ENCODE measurements around the gene ZBTB20.

Gene ZBTB20

DNA sequence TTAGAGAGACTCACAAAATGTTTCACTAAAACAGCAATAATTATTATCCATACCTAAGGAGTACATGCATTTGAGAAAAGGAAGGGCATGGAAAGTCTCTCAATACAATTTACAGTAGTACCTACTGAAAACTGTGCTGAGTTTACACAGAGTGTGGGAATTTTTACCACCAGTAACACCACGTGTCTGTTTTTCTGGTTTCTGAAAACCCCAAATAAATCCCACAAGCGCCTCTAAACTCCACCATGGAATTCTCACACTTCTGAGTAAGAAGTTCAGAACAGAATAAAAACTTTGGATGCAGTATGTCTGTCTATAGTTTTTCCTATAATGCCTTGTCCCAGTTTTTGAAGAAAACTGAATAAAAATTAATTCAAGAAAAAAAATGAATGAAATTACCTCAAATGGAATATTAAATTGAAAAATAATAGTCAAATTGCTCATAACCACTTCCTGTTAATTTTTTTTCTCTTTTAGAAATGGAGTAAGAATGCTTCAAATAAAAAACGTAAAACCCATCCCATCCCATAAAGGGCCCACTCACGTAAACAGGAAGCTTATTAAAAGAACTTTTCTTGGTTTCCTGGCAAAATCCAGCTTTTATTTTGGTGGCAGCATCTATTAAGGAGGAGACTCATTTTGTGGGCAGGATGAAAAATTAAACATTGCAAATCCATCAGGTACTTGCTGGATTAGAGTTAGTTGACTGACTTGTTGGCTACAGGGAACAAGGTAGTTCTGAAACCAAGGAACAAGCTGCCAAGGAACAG is 475.2 kb downstream of the ZBTB20 start:
- no peak for DNase-seq (ENCODE audit: low read depth)

- DNase-seq (ENCODE audit: low read depth): no peak
Measured at GRCh38 chr3:114669614-114670013, 477.5 kb downstream of the ZBTB20 start.

DNA sequence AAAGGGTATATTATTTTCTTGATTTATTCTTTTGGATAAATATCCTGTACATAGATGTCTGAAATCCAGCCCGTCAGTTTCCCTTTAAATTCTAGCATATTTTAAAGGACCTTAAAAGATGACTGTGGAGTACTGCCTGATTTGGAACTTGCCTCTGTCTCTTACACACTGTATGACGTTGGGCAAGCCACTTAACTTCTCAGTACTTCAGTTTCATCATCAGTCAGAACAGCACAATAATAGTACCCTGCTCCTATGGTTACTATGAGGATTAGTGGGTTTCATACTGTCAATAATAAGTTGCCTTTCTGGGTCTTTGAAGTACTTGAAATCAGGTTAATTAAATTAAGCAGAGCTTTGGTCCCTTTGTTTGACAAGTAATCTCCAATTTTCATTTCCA is 479.0 kb downstream of the ZBTB20 start:
- no peak for DNase-seq (ENCODE audit: low read depth)

DNA sequence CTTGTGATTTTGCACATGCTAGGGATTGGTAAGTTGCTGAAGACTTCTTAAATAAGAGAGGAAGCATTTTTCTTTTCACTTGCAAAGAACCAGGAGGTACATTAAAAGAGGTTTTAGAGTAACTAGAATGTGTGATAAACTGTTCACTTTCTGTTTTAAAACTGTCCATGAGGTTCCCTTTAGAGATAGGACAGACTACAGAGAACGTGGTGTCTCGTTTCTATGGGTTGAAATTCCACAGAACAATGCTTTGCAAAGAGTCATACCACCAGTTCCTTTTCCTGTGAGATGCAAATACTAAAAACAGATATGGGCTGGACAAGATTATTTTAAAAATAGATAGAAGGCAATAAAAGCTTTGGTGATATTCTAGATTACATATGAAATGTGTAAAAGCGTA is 480.5 kb downstream of the ZBTB20 start:
- no peak for DNase-seq (ENCODE audit: low read depth)

GRCh38 chr3:114664006-114664405 is 483.1 kb downstream of the ZBTB20 start:
- DNase-seq (ENCODE audit: low read depth): no peak

- DNase-seq (ENCODE audit: low read depth): no peak
Measured at GRCh38 chr3:114660808-114661207, 486.3 kb downstream of the ZBTB20 start.

DNA sequence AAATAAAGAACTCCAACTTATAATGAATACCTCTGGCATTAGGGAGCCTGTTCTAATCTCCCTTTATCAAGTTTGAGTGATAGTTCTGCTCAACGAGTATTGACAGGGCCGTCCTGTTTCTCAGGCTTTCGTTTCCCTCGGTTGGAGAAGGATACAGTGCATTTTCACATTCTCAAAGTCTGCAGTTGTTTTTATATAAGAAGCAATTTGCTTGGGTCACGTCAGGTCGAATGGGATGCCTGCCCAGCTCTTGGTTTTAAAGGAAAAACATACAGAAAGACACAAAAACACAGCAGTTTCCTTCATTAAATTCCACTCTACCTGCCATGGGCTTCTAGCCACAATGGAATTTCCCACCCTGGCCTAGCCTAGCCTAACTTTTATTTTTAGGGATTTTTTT is 487.0 kb downstream of the ZBTB20 start:
- no peak for DNase-seq (ENCODE audit: low read depth)

DNA sequence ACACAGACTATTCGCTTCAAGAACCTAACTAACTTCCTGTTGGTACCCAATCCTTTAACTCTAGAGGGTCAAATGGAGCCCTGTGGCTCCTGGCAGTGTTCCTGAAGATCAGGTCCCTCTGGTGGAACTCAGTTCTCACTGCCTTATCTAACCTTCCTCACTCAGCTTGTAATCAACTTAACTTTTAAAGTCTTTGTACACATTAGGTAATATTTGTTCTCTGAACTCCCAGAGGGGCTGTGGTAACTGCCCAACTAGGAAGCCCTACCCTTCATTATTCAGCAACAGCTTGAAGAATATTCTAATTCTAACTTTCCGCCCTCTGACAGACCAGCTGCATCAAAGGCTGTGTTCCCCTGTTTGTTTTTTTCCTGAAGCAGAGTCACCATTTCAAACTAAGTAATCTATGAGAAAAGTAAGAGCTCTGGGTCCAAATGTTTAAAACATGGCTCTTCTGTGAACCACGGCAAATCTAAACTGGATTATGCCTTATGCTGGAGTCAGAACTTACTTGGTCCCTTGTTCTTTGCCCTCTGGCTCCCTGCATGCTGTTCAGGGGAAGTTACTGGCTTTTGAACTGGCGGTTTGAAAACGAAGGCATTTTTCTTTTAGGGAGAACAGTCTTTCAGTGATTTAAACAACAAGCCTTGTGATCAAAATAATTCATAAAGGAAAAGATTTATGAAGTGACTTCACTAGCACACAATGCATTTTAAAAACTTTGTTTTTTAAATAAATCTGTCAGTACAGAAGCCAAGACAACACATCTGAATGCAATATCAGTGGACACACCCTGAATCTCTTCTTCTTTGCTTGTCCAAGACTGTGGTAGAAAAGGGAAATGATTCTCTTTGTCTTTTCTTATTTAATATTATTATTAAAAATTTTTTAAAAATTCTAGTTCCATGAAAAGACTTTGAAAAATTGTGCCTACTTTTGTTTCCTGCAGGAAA is 487.7 kb downstream of the ZBTB20 start:
- no peak for DNase-seq (ENCODE audit: low read depth)

DNA sequence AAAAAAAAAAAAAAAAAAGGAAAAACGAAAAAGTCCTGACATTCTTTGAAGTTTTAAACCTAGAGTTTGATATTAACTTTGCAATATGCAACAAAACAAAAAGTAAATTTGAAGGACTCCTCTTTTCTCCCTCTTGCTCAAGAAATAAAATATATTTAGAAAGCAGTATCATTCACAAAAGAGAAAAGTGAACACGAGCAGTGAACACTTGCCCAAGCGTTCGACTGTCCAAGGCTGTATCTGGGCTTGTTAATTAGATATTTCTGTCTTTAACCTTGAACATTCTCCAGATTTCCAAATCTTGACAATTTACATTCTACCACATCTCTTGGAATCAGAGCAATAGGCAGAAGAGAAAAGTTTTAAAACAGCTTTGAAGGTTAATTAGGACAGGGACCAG is 495.5 kb downstream of the ZBTB20 start:
- DNase-seq (ENCODE audit: low read depth): no peak

DNA sequence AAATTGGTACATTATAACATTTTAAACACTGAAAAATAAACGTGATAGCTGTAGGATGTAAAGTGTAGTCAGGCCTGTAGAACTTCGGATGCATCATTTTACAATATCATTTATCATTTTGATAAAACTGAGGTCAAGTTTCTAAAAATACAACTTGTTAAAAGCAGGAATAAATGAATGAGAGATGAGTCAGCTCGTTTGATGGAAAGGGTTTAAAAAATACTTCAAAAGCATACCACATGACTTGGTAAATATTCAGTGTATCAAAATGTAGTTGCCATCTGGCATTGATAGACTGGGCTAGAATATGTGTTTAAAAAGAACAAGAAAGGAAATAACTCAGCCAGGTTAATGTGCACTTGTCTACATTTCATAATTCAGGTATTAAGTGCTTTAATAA is 496.3 kb downstream of the ZBTB20 start:
- no peak for DNase-seq (ENCODE audit: low read depth)

DNA sequence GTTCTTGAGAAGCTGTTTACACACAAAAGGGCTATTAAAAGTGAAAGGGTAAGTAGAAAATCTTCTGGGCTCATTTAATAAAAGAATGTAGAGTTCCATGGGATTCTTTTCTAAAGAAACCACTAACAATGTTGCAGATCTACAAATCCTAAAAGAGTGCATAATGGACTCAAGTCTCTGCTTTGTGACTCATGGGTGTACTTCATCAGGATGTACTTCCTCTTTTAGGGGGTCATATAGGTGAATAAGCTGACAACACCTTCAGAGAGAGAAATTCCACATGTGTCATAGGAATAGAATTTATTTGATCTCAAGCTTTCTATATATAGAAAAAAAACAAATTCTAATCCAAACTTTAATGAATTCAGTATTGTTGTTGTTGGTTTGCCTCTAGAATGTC is 497.8 kb downstream of the ZBTB20 start:
- DNase-seq (ENCODE audit: low read depth): no peak

DNA sequence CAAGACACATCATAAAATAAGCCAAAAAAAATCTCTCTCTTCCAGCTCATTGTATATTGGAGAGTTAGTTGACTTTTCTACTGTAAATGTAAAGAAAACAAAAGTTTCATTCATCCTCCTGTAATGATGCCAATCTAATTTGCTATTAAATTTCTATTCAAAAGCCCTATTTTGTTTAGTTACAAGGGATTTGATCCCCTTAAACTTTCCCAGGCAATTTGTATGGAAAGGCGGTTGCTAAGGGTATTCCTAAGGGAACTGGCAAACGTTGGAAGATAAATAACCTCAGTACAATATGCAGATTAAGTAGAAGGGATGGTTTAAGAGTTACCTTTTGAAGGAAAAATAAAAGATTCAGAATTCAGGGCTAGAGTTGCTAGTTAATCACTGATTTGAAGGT is 500.6 kb downstream of the ZBTB20 start:
- no peak for DNase-seq (ENCODE audit: low read depth)

- DNase-seq (ENCODE audit: low read depth): no peak
Measured at GRCh38 chr3:114645392-114645791, 501.7 kb downstream of the ZBTB20 start.

DNA sequence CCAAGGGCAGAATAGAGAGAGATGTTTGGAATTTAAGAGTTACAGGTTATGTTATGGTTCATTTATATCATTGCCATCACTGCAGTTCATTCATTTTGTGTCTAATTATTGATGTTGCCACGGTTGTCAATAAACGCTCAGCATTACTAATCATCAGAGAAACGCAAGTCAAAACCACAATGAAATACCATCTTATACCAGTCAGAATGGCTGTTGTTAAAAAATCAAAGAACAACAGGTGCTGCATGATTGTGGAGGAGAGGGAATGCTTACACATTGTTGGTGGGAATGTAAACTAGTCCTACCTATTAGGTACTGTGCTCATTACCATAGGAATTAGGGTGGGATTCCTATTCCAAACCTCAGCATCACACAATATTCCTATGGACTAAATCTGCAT is 502.7 kb downstream of the ZBTB20 start:
- no peak for DNase-seq (ENCODE audit: low read depth)

GRCh38 chr3:114642951-114643741 is 503.9 kb downstream of the ZBTB20 start:
- DNase-seq (ENCODE audit: low read depth): no peak

DNA sequence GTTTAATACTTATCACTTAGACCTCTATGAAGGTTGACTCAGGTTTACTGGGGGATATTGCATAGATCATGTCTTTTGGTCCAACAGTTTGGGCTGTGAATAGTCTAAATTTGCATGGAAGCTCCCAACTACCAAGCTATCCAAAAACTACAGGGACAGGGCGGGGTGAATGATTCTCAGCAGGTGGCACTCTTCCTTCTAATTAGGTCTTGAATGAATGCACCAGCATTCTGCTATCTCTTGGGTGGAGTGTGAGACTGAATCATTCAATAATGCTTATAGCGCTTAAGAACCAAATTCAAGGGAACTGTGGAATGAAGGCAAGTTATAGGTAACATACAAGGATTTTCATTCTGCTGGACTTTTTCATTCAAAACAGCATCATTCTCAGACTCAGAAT is 507.0 kb downstream of the ZBTB20 start:
- no peak for DNase-seq (ENCODE audit: low read depth)

DNA sequence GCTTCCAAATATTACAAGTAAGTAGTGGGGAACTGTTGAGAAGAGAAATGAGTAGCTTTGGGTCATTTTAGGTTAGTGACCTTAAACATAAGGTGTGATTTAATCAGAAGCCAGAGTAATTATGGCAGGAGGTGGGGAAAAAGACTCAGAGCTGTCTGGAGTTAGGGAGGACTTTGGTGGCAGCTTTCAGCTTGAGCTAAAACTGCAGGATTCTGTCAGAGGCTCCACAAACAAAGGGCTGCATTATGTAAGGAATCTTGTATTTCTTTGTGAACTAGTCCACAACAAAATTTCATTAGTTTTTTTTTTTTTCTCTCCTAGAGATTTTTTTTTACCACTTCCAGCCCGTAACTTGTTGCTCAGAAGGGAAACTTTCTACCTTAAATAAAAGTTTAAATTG is 507.9 kb downstream of the ZBTB20 start:
- no peak for DNase-seq (ENCODE audit: low read depth)

GRCh38 chr3:114635878-114636277 is 511.2 kb downstream of the ZBTB20 start:
- DNase-seq (ENCODE audit: low read depth): no peak

- no peak for DNase-seq (ENCODE audit: low read depth)
Measured at GRCh38 chr3:114634635-114635034, 512.5 kb downstream of the ZBTB20 start.

DNA sequence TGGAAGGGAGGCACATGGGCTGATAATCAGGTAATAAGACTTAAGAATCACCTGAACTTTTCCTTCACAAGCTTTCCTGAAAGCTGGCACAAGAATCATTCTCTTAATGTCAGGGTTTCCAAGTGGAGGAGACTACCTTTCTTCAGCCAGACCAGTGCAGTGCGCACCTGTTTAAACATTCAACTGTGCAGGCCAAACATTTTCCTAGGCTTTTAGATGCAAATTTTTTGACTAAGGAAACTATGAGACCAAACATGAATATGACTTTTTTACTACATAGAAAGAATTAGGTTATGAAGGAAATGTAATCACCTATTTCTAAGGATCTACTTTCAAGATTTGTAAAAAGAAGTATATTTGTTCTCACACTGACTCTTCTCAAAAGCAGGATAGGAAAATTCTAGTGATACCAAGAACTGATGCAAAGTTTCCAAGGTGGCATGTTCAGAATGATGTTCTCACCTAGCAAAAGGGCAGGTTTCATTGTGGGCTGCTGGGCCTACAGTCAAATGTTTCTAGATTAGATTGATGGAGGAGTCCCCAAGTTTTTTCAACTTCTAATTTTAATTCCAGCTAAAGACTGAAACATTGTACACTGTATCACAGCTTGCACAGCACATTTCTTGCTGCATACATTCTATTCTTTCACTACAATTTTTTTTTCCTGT is 514.2 kb downstream of the ZBTB20 start:
- DNase-seq (ENCODE audit: low read depth): no peak

- no peak for DNase-seq (ENCODE audit: low read depth)
Measured at GRCh38 chr3:114627770-114628169, 519.3 kb downstream of the ZBTB20 start.

DNA sequence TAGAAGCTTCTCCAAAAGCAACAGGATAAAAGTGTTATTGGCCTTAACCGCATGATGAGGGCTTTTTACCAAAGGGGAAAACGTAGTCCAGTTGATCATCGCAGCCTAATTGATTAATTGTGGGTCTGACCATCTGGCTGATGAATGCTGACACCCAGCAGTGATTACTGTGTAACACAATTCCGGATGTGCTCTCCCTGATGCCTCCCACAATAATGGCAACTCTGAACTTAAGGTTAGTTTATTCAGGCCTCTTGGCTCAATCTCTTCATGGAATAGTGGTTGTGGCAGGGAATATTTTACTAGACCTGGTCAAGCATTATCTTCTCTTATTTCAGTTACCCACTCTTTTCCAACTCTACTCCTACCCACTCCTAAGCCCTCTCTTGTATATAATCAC is 520.3 kb downstream of the ZBTB20 start:
- DNase-seq (ENCODE audit: low read depth): no peak

All from stimulated activated CD4-positive, alpha-beta T cell treated with anti-CD3 and anti-CD28 coated beads, Interleukin-2, amount 100 ng/mL, for 4 hours (primary cell).